GM12891 (cell line): ENCODE results near the gene APBB2.

Experiments used
- PAX5 ChIP-seq: IDR thresholded peaks from 2 replicates; pipeline ENCODE4 v1.6.1; 2011; ENCODE audit warnings: low read length, moderate library complexity, mild to moderate bottlenecking; ENCODE audit not compliant: insufficient read depth, severe bottlenecking
- POLR2A ChIP-seq: IDR thresholded peaks from 2 replicates; pipeline ENCODE4 v1.6.1; 2011; ENCODE audit warnings: low read depth, low read length, control low read depth
- POLR2AphosphoS5 ChIP-seq: IDR thresholded peaks from 2 replicates; pipeline ENCODE4 v1.6.1; 2011; ENCODE audit warnings: low read depth, low read length, control low read depth
- TAF1 ChIP-seq: IDR thresholded peaks from 2 replicates; pipeline ENCODE4 v1.6.1; 2011; ENCODE audit warnings: low read depth, low read length, control low read depth

DNA sequence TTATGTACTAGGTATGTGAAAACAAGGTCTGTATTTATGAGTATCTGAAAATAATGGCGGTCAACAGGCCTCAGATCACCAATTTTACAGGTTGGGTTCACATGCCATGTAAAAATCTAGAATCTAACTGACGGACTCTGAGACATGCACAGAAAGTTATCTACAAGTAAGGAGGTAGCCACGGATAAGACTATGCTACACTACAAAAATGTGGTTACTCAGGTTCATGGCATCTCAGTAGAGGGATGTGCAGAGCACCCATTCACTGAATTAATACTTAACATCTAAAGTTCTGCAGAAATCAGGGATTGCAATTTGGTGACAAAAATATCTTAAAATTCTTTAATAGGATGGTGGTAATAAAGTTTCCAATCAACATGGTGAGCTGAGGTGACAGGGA is 155.9 kb downstream of the APBB2 start:
- TF ChIP-seq POLR2A (no peak), POLR2AphosphoS5 (no peak), PAX5 (no peak), TAF1 (no peak)
